Heart right ventricle (tissue), 16 donors: ENCODE data around the gene PKHD1. TPM values are rescaled to one million over a fixed set of nuclear protein-coding genes. Genes with fewer than 3 reads are reported as not detected.

Experiments used
- ATAC-seq, 8 donors: fragments of 200-7000 bp; cut with Tn5 transposase; one replicate each; pipeline ENCODE4 v1.9.1; 2020; ENCODE audit warnings: mild to moderate bottlenecking in 8 of 8, moderate library complexity in 8 of 8, moderate number of reproducible peaks in 1 of 8
- DNase-seq, 2 donors: peaks; one replicate each; pipeline ENCODE4 v3.0.0-alpha.2; 2020
- H3K27ac ChIP-seq, 10 donors: fragments of 200-600 bp; sonication (generic) in 2 of 10; one replicate each; pipeline versions ENCODE4 v1.5.0 to v1.8.0; 2020 to 2022; ENCODE audit warnings: mild to moderate bottlenecking in 3 of 10
- H3K27me3 ChIP-seq, 7 donors: fragments of 200-600 bp; one replicate each; pipeline ENCODE4 v1.8.0; 2021 to 2022; ENCODE audit warnings: mild to moderate bottlenecking in 2 of 7
- H3K36me3 ChIP-seq, 9 donors: fragments of 200-600 bp; sonication (generic) in 1 of 9; one replicate each; pipeline versions ENCODE4 v1.5.0 to v1.8.0; 2020 to 2022; ENCODE audit warnings: mild to moderate bottlenecking in 2 of 9
- H3K4me1 ChIP-seq, 9 donors: fragments of 200-600 bp; sonication (generic) in 1 of 9; one replicate each; pipeline versions ENCODE4 v1.5.0 to v1.8.0; 2020 to 2022; ENCODE audit warnings: mild to moderate bottlenecking in 4 of 9
- H3K4me3 ChIP-seq, 10 donors: fragments of 200-600 bp; sonication (generic) in 2 of 10; one replicate each; pipeline versions ENCODE4 v1.5.0 to v1.8.0; 2020 to 2022; ENCODE audit warnings: mild to moderate bottlenecking in 7 of 10, moderate library complexity in 2 of 10
- H3K9me3 ChIP-seq, 11 donors: fragments of 200-600 bp in 10 of 11; sonication (generic) in 2 of 11; one replicate each; pipeline versions ENCODE4 v1.5.0 to v1.8.0; 2013 to 2022; ENCODE audit warnings: mild to moderate bottlenecking in 2 of 11, control low read depth in 1 of 11, moderate library complexity in 1 of 11
- CTCF ChIP-seq, 9 donors: fragments of 200-600 bp; sonication (generic) in 2 of 9; IDR thresholded peaks; one replicate each; pipeline versions ENCODE4 v1.5.0 to v1.8.0; 2021 to 2022; ENCODE audit warnings: antibody characterized with exemption in 9 of 9, mild to moderate bottlenecking in 5 of 9, moderate library complexity in 1 of 9
- WGBS, 2 donors: extraction: QIAGEN DNeasy Blood & Tissue Kit; methylation state at CpG; one replicate each; pipeline ENCODE4 v1.1.7; 2013; ENCODE audit warnings: inconsistent platforms in 1 of 2; 5-methylcytosine and 5-hydroxymethylcytosine counted together
- intact Hi-C, 10 donors: fragments of 100-400 bp; cut with DNase I; formaldehyde crosslinking; loops; one replicate each; pipeline versions ENCODE4 v1.11.1 to v1.14.2; 2022
- polyA plus RNA-seq, 2 donors: library from polyadenylated mRNA; stranded (reverse); fragments of 200-250 nt; gene quantifications; one replicate each; pipeline ENCODE4 v1.2.3, GENCODE V29; 2013
- total RNA-seq, 10 donors: library from RNA; stranded (reverse); fragmentation: NEBNext Ultra II Directional in 3 of 10; extraction: Animal tissue kit (Norgen Biotek cat#: 25700) in 3 of 10; gene quantifications; one replicate each; pipeline versions ENCODE4 v1.2.1 to v1.2.4, GENCODE V29; 2021 to 2023
- donor health status: Arrhythmogenic right ventricular cardiomyopathy.
- donor health status: ischemic (EF 13 %, LVEDD 7.1; RV severe dilation, severe dysfunction).
- donor health status: healthy with polysubstance abuse.
- donor health status: DM: no; HTN: yes; CAD: no.
- donor health status: DM: no; HTN: no; CAD: no.
- donor health status: ischemic (EF 25% LVEDD 6.9; RV normal size, moderate dysfunction).
- donor health status: ischemic (EF 25% LVEDD 5.7; RV mildly dilated, moderate dysfunction).
- donor health status: healthy.
- donor health status: DM: yes; HTN: yes; CAD: no.
- donor health status: Ischemic cardiomyopathy.
- donor health status: ischemic (EF 35%, LVEDD 5.7; RV mildly dilated, moderate dysfunction).
- donor health status: nonischemic (EF 11% LVEDD 7.7; RV severe dilation, severe dysfunction).
- donor health status: DM: yes; HTN: yes; CAD: no.
- donor health status: PGD.
- donor health status: ischemic (EF 29% LVEDD 5.4; RV normal size, mild dysfunction).
- donor health status: nonischemic (EF 23%, LVEDD 6.1; RV moderate dilation, normal function).

The PKHD1 gene
- total and polyA plus RNA-seq, 12 donors, result under 0.01 to 0.07 (median 0.02) TPM; not detected in 7

- H3K27ac ChIP-seq, result no peak overlapping the region
- intact Hi-C loops, result no loop called here
- 55 to 62% methylated on average over 2 of the region's 2 CpGs for WGBS, 2 donors
Observed at GRCh38 chr6:51702851-51703250, 384.6 kb downstream of the PKHD1 start.

GRCh38 chr6:51684603-51685002, 402.8 kb downstream of the PKHD1 start:
- Histone ChIP-seq H3K27me3 (no peaks in the 10 kb centered on the region), H3K4me3 (no peak overlapping the region), H3K27ac (peak overlapping the region in 2 of 10 donors; percentile 37 to 59), H3K36me3 (no peaks in the 10 kb centered on the region), H3K4me1 (peaks cover 0 to 15% (median 0%) of the 10 kb centered on the region in 9 donors), H3K9me3 (peaks cover 0 to 3% (median 0%) of the 10 kb centered on the region in 11 donors)
- ATAC-seq (peak in 3 of 8 donors; percentile 53 to 97 (median 94)), DNase-seq (no peak)
- TF ChIP-seq CTCF (IDR thresholded peaks at IDR 0.05), result no peak
- intact Hi-C loops, result no loop called here

More at GRCh38 chr6:51702851-51703250, 384.6 kb downstream of the PKHD1 start:
- Histone ChIP-seq H3K27me3 (no peaks in the 10 kb centered on the region), H3K9me3 (no peaks in the 10 kb centered on the region), H3K4me1 (no peaks in the 10 kb centered on the region), H3K4me3 (no peak overlapping the region), H3K36me3 (no peaks in the 10 kb centered on the region)
- no peak for DNase-seq
- TF ChIP-seq CTCF (IDR thresholded peaks at IDR 0.05), result no peak
- ATAC-seq, result no peak

GRCh38 chr6:51684038-51684437, 403.4 kb downstream of the PKHD1 start:
- no peaks in the 10 kb centered on the region for H3K36me3 ChIP-seq
- ATAC-seq, result peak in 2 of 8 donors; percentile 53 to 68
- intact Hi-C loops, result no loop called here

GRCh38 chr6:51678905-51679620, 408.4 kb downstream of the PKHD1 start:
- peaks cover 0 to 19% (median 0%) of the 10 kb centered on the region in 9 donors for H3K4me1 ChIP-seq
- no peak for TF ChIP-seq CTCF (IDR thresholded peaks at IDR 0.05)
- H3K4me3 ChIP-seq, result no peak overlapping the region
- peak overlapping the region in 8 of 10 donors; percentile 2 to 76 (median 65) for H3K27ac ChIP-seq
- DNase-seq (peak in 1 of 2 donors; percentile 22), ATAC-seq (peak; percentile 69 to 98 (median 94))
- intact Hi-C loops, result no loop called here
- H3K36me3 ChIP-seq, result no peaks in the 10 kb centered on the region
- WGBS, 2 donors, result 24 to 31% methylated on average over 5 of the region's 5 CpGs
- no peaks in the 10 kb centered on the region for H3K27me3 ChIP-seq
- H3K9me3 ChIP-seq, result peaks cover 0 to under 1% (median 0%) of the 10 kb centered on the region in 11 donors

More at GRCh38 chr6:51684038-51684437, 403.4 kb downstream of the PKHD1 start:
- no peak for TF ChIP-seq CTCF (IDR thresholded peaks at IDR 0.05)
- 75 to 79% methylated on average over 1 of the region's 1 CpG for WGBS, 2 donors
- Histone ChIP-seq H3K4me3 (no peak overlapping the region), H3K9me3 (peaks cover 0 to 3% (median 0%) of the 10 kb centered on the region in 11 donors), H3K4me1 (peaks cover 0 to 15% (median 0%) of the 10 kb centered on the region in 9 donors), H3K27me3 (no peaks in the 10 kb centered on the region), H3K27ac (peak overlapping the region in 2 of 10 donors; percentile 37 to 59)
- DNase-seq, result no peak
